GM12801 (cell line): ENCODE data around the gene MNT.

Source experiments
- CTCF ChIP-seq: IDR thresholded peaks from one replicate; pipeline ENCODE4 v1.5.1; 2011; ENCODE audit warnings: control low read depth; ENCODE audit not compliant: insufficient read length; ENCODE audit errors: extremely low read depth

MNT gene

GRCh38 chr17:2402544-2402943, 1.7 kb upstream of the MNT start:
- TF ChIP-seq CTCF, result no peak

GRCh38 chr17:2401426-2402221, 764 bp upstream of the MNT start:
- TF ChIP-seq CTCF, result no peak

- no peak for TF ChIP-seq CTCF
Measured at GRCh38 chr17:2400474-2400866, 390 bp downstream of the MNT start.

- TF ChIP-seq CTCF, result no peak
Measured at GRCh38 chr17:2399572-2400473, 1.0 kb downstream of the MNT start.

GRCh38 chr17:2398655-2399571, 1.9 kb downstream of the MNT start:
- TF ChIP-seq CTCF, result no peak

- no peak for TF ChIP-seq CTCF
Measured at GRCh38 chr17:2398182-2398581, 2.7 kb downstream of the MNT start.
